HepG2 (cell line): ENCODE data around the gene GABARAPL2. TPM values are rescaled to one million over a fixed set of nuclear protein-coding genes. Genes with fewer than 3 reads are reported as not detected.
A peak's percentile ranks its signal among the peaks of the same experiment; 100 is the strongest.

ENCODE experiments used
- AGO1 ChIP-seq: fragments of 200-400 bp; formaldehyde crosslinking; IDR thresholded peaks from 2 replicates; pipeline ENCODE4 v1.6.1; 2017; ENCODE audit warnings: mild to moderate bottlenecking, low read depth, low read length, moderate library complexity; ENCODE audit not compliant: poor library complexity, severe bottlenecking
- HES4 ChIP-seq: sonication (generic); formaldehyde crosslinking; IDR thresholded peaks from 2 replicates; pipeline ENCODE4 v1.9.0; 2021; ENCODE audit warnings: mild to moderate bottlenecking, missing genetic modification reagents, borderline replicate concordance
- HNF1B ChIP-seq: sonication (generic); formaldehyde crosslinking; IDR thresholded peaks from 2 replicates; pipeline ENCODE4 v1.5.1; 2020; ENCODE audit warnings: mild to moderate bottlenecking, moderate library complexity, missing genetic modification reagents
- RARG ChIP-seq: sonication (generic); formaldehyde crosslinking; IDR thresholded peaks from 2 replicates; pipeline ENCODE4 v1.4.0; 2020; ENCODE audit warnings: low read depth, mild to moderate bottlenecking, missing genetic modification reagents
- REPIN1 ChIP-seq: sonication (generic); formaldehyde crosslinking; IDR thresholded peaks from 2 replicates; pipeline ENCODE4 v1.8.0; 2022; ENCODE audit warnings: missing genetic modification reagents, low read depth, mild to moderate bottlenecking, borderline replicate concordance
- SOX5 ChIP-seq: IDR thresholded peaks from 2 replicates; pipeline ENCODE4 v1.6.1; 2016; ENCODE audit warnings: borderline replicate concordance
- WIZ ChIP-seq: sonication (generic); formaldehyde crosslinking; IDR thresholded peaks from 2 replicates; pipeline ENCODE4 v1.5.1; 2020; ENCODE audit warnings: mild to moderate bottlenecking, missing genetic modification reagents
- ZFYVE20 ChIP-seq: sonication (generic); formaldehyde crosslinking; IDR thresholded peaks from 2 replicates; pipeline ENCODE4 v1.8.0; 2023; ENCODE audit warnings: low read depth, mild to moderate bottlenecking, moderate library complexity, missing genetic modification reagents, borderline replicate concordance
- ZMYM3 ChIP-seq: sonication (generic); formaldehyde crosslinking; IDR thresholded peaks from 2 replicates; pipeline ENCODE4 v1.5.1; 2020; ENCODE audit warnings: mild to moderate bottlenecking, missing genetic modification reagents
- ZNF124 ChIP-seq: sonication (generic); formaldehyde crosslinking; IDR thresholded peaks from 2 replicates; pipeline ENCODE4 v1.4.0; 2020; ENCODE audit warnings: missing genetic modification reagents
- ZNF136 ChIP-seq: sonication (generic); formaldehyde crosslinking; IDR thresholded peaks from 2 replicates; pipeline ENCODE4 v1.8.1; 2022; ENCODE audit warnings: low read depth, mild to moderate bottlenecking, moderate library complexity, missing genetic modification reagents
- ZNF138 ChIP-seq: sonication (generic); formaldehyde crosslinking; IDR thresholded peaks from 2 replicates; pipeline ENCODE4 v1.5.0; 2020; ENCODE audit warnings: mild to moderate bottlenecking, low read depth, missing genetic modification reagents
- ZNF225 ChIP-seq: sonication (generic); formaldehyde crosslinking; IDR thresholded peaks from 2 replicates; pipeline ENCODE4 v1.4.0; 2020; ENCODE audit warnings: mild to moderate bottlenecking, missing genetic modification reagents
- ZNF318 ChIP-seq: sonication (generic); formaldehyde crosslinking; IDR thresholded peaks from 2 replicates; pipeline ENCODE4 v1.4.0; 2020; ENCODE audit warnings: mild to moderate bottlenecking, missing genetic modification reagents
- ZNF691 ChIP-seq: sonication (generic); formaldehyde crosslinking; IDR thresholded peaks from 2 replicates; pipeline ENCODE4 v1.4.0; 2020; ENCODE audit warnings: missing genetic modification reagents, low read depth, mild to moderate bottlenecking, borderline replicate concordance
- ZNF710 ChIP-seq: sonication (generic); formaldehyde crosslinking; IDR thresholded peaks from 2 replicates; pipeline ENCODE4 v1.5.0; 2020; ENCODE audit warnings: mild to moderate bottlenecking, missing genetic modification reagents, borderline replicate concordance
- ZNF766 ChIP-seq: sonication (generic); formaldehyde crosslinking; IDR thresholded peaks from 2 replicates; pipeline ENCODE4 v1.5.0; 2020; ENCODE audit warnings: missing genetic modification reagents, borderline replicate concordance
- polyA plus RNA-seq, 8 experiments: library from polyadenylated mRNA; depleted of rRNA in 3 of 8; stranded (reverse) in 7 of 8; unstranded in 1 of 8; fragments of >200 nt; fragmentation: Illumina TruSeq in 4 of 8; extraction: Trizol in 4 of 8; gene quantifications; 2 replicates each; pipeline versions ENCODE4 v1.2.1 to v1.2.3, GENCODE V29; 2011 to 2016; ENCODE audit warnings: low read depth in 4 of 8, missing spikeins in 1 of 8, mixed read lengths in 1 of 8; ENCODE audit not compliant: insufficient read depth in 1 of 8
- total RNA-seq, 5 experiments: library from RNA; depleted of rRNA; stranded (reverse); fragments of >200 nt; fragmentation: Illumina TruSeq; extraction: Trizol; gene quantifications; 2 replicates each; pipeline ENCODE4 v1.2.3, GENCODE V29; 2016; ENCODE audit warnings: low read depth in 1 of 5

The GABARAPL2 gene
- total and polyA plus RNA-seq, 2 of the 13 experiments (the other 11 are each of a cell fraction or from before 2014, with no cell fraction given), result 76.4 to 83.0 TPM

GRCh38 chr16:75527825-75528299 is 38.3 kb upstream of the GABARAPL2 start (continued):
- no peak for TF ChIP-seq ZNF318 (CRISPR knock-in tag)
- TF ChIP-seq ZNF136, result no peak
- TF ChIP-seq ZNF691 (CRISPR knock-in tag), result no peak
- TF ChIP-seq HES4 (CRISPR knock-in tag), result no peak
- peak; percentile 65; the same call in 1 of the 2 replicates for TF ChIP-seq SOX5 (CRISPR knock-in tag)
- no peak for TF ChIP-seq ZNF225
- TF ChIP-seq RARG (CRISPR knock-in tag), result no peak
- TF ChIP-seq HNF1B, result no peak
- no peak for TF ChIP-seq ZNF766 (CRISPR knock-in tag)
- no peak for TF ChIP-seq ZNF124 (CRISPR knock-in tag)
- TF ChIP-seq ZFYVE20 (CRISPR knock-in tag), result no peak
- no peak for TF ChIP-seq WIZ (CRISPR knock-in tag)
- peak; percentile 68; the same call in 1 of the 2 replicates for TF ChIP-seq REPIN1 (CRISPR knock-in tag)
- peak; percentile 66; the same call in 1 of the 2 replicates for TF ChIP-seq ZMYM3
- TF ChIP-seq AGO1, result no peak
- no peak for TF ChIP-seq ZNF138
- TF ChIP-seq ZNF710 (CRISPR knock-in tag), result no peak
